T follicular helper cell (primary cell): ENCODE data around the gene NT5C2.

Experiments used
- DNase-seq: peaks from one replicate; pipeline ENCODE4 v3.0.0-alpha.2; 2020; ENCODE audit warnings: low read depth

Gene NT5C2

DNA sequence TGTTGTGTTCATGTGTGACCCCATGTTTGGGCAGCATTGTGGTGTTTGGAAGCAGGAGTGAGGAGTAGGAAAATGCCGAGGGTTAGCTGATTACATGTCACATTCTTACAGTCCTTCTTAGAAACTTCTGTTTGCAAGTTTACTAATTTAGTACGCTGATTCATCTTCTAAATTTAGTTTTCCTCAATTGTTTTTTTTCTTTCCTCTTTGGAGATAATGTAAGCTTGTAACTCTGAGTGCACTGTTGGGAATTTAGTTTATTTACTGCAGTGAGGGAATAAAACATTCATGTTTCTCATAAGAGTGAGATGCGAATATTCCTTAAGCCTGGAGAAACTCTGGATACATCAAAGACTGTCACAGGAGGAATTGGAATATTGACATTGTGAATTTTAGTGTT is 135.0 kb downstream of the NT5C2 start:
- DNase-seq: no peak

DNA sequence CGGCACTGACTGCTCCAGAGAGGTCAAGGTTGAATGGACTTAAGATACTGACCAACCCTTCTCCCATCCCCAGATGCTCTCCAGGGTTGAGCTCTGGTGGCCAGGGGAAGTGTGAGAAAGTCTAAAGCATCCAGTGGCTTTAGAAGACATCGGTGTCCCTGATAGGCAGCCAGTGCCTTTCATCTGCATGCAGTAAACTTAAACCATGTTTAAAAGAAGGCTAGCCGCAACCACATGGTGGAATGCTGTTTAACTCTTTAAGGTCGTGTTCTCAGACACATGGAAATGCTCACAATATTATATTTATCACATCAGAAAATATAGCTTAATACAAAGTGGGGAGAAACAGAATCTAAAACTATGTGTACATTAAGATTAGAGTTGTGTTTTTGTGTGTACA is 138.0 kb downstream of the NT5C2 start:
- no peak for DNase-seq

DNA sequence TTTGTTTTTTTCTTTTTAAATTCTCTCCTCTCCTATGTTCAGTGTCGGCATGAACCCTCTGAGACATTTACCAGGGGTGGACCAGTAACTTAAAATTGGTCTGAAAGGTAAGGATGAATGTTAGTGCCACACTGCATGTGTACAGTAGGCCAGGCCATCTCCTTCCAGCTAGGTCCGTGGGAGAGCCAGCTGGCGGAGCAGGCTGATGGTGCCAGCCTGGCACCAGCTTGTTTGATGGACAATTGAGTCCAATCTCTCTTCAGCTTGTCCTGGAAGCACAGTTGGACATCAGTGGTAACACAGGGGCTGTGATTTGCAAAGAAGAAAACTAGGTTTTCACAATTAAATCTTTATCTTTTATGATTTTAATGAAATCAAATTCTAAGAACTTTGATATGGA is 138.5 kb downstream of the NT5C2 start:
- DNase-seq: no peak

DNA sequence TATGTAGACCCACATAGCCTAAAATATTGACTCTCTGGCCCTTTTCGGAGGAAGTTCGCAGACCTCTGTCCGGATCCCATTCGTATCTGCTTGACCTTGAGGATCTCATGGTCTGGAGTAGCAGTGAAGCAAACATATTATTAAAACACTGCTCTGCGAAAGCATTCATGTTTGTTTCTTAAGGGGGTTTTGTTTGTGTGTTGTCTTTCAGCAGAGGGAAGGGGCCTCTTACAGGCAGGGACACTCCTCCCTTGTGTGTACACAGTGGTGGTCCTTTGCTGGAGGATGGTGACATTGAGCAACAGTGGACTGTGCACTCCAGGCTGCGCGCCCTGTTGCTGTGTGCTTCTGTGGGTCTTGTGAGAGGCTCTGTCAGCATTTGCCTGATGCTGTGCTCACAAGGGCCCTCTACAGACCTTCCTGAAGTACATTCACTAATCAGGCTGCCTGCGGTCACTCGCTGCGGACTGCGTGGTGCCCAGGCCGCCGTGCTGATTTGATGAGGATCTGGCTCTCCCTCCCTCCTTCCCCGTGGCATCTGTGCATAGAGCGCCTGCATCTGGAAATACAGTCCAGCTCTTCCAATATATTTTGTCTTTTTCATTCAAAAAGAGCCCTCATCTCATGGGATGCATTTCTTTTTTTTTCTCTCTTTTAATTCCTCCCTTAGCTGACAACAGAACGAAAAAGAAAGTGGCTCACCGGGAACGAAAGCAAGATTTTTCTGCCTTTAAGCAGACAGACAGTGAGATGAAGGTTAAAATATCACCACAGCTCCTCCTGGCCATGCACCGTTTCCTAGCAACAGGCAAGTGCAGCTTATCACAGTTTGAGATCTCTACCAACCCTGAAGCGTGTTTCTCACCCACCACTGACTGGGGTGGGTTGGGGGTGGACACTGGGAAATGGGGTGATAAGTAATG is 139.2 kb downstream of the NT5C2 start:
- DNase-seq: peak; percentile 15

- DNase-seq: no peak
Observed at GRCh38 chr10:103049237-103049636, 143.8 kb downstream of the NT5C2 start.

DNA sequence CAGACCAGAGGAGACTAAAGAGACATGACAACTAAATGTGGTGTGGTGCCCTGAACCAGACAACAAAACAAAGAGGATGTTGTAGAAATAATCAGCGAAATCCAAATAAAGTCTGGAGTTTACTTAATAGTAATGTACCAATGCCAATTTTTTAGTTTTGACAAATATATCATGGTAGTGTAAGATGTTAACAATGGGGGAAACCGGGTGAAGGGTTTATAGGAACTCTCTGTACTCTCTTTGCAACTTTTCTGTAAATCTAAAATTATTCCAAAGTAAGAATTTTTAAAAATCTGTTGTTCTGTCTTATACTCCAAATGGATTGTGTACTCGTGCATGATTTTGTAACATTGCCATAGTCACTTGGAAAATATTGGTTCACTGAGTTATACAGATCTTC is 145.7 kb downstream of the NT5C2 start:
- DNase-seq: no peak

GRCh38 chr10:103045961-103046360 is 147.1 kb downstream of the NT5C2 start:
- no peak for DNase-seq

DNA sequence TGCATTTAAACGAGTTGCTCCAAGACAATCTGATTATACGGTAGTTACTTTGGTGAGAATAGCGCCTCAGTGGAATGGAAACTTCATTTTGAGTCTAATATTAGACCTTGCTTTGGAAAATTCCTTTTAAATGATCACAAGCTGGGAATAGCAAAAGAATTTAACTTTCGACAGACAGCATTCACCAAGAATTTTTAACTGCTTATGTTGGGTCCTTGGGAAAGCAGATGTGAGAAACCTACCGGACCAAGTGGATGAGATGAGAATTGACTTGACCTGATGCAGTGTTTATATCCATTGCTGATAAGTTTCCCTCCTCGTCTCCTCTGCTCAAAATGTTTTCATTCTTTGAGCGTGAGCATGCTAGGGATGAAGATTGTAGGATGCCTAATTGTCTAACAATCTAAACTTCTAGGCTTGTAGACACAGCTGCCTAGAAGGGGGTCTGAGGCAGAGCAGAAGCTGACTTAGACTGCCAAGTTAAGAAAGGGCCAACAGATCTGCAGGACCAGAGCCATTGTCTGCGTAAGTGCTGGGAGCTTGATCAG is 148.1 kb downstream of the NT5C2 start:
- no peak for DNase-seq

GRCh38 chr10:103042908-103043307 is 150.2 kb downstream of the NT5C2 start:
- no peak for DNase-seq

DNA sequence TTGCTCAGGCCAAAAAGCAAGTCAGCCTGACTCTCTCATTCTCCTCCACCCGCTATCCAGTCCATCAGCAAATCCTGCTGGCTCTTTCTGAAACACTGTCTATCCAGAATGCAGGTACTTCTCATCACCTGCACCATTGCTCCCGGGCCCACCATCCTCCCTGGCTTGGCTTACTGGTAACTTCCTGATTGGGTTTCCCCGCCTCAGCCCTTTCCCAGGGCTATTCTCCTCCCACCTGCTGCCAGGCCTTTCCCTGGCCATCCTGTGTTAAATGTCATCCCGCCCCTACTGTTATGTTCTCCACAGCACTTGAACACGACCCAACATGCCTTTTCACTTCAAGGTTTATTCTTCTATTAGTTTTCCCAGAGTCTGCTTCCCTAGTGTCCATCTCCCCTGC is 150.9 kb downstream of the NT5C2 start:
- no peak for DNase-seq

DNA sequence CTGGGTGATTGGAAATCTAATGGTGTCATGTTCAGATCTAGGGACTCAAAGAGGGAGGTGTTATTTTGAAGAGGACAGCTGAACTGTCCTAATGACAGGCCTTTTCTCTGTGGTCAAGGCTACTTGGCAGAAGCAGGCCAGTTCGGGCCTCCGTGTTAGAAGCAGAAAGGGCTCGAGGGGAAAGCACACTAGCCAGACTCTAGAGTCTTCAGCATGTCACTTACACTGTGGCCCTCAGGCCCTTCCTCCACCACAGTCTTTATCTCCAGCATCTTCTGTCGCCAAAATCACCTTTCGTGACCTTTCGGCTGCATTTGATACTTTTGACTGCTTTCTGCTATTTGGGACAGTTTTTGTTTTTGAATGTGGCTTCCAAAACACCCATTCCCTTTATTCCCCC is 151.7 kb downstream of the NT5C2 start:
- DNase-seq: no peak

GRCh38 chr10:103040418-103040817 is 152.7 kb downstream of the NT5C2 start:
- DNase-seq: no peak

GRCh38 chr10:103038570-103038969 is 154.5 kb downstream of the NT5C2 start:
- DNase-seq: no peak
